RCC 7860 (cell line): ENCODE data around the gene C12orf43.
A peak's percentile ranks its signal among the peaks of the same experiment; 100 is the strongest.

Experiments used
- DNase-seq: peaks from one replicate; pipeline ENCODE4 v3.0.0-alpha.2; 2015; ENCODE audit warnings: low spot score
- FAIRE-seq: peaks from 2 replicates; lab custom pipeline; 2012; peaks lifted over from hg19 to GRCh38; lab: Jason Lieb, UNC

Gene C12orf43

DNA sequence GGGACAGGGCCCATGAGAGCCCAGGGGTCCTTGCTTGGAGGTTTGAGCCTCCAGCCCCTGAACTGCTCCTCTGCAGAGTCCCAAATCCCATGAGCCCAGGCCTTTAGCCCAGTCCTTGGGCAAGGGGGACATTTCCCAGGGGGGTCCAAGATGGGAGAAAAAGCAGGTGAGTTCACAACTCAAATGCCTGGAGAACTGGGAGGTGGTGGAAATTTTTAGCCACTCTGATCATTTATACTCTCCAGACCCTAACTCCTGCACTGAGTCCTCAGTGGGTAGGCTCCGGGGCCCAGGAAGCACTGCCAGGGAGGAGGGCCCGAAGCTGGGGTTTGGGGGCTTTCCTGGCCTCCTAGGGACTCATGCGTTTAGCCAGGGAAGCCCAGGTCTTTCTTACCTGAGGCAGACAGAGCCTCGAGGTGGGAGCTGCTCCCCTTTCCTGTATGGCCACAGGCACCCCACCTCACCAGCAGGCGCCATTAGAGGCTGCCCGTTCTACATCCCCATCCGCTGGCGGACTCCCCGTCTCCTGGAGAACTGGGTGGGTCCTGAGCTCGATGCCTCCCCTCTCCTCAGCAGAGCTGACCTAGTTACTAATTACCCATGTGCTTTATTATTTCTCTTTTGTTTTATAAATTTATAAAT, 36.9 kb downstream of the C12orf43 start:
- FAIRE-seq (no peak), DNase-seq (no peak)

DNA sequence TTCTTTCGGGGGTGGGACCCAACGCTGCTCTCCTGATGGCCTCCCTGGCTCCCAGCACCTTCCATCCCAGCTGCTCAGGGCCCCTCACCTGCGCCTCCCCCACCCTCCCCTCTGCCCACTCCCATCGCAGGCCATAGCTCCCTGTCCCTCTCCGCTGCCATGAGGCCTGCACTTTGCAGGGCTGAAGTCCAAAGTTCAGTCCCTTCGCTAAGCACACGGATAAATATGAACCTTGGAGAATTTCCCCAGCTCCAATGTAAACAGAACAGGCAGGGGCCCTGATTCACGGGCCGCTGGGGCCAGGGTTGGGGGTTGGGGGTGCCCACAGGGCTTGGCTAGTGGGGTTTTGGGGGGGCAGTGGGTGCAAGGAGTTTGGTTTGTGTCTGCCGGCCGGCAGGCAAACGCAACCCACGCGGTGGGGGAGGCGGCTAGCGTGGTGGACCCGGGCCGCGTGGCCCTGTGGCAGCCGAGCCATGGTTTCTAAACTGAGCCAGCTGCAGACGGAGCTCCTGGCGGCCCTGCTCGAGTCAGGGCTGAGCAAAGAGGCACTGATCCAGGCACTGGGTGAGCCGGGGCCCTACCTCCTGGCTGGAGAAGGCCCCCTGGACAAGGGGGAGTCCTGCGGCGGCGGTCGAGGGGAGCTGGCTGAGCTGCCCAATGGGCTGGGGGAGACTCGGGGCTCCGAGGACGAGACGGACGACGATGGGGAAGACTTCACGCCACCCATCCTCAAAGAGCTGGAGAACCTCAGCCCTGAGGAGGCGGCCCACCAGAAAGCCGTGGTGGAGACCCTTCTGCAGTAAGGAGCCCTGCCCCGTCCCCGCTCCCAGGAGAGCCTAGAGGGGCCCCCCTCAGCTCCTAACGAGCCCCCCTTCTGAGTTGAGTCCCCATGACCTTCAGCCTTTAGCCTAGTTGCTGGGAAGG, 37.7 kb downstream of the C12orf43 start, which contains the start of gene HNF1A:
HNF1A (plus strand) TSS at position 248 of the 924 bp plus-strand sequence; CDS start at position 474, 226 bp downstream.
- DNase-seq (no peak), FAIRE-seq (no peak)

DNA sequence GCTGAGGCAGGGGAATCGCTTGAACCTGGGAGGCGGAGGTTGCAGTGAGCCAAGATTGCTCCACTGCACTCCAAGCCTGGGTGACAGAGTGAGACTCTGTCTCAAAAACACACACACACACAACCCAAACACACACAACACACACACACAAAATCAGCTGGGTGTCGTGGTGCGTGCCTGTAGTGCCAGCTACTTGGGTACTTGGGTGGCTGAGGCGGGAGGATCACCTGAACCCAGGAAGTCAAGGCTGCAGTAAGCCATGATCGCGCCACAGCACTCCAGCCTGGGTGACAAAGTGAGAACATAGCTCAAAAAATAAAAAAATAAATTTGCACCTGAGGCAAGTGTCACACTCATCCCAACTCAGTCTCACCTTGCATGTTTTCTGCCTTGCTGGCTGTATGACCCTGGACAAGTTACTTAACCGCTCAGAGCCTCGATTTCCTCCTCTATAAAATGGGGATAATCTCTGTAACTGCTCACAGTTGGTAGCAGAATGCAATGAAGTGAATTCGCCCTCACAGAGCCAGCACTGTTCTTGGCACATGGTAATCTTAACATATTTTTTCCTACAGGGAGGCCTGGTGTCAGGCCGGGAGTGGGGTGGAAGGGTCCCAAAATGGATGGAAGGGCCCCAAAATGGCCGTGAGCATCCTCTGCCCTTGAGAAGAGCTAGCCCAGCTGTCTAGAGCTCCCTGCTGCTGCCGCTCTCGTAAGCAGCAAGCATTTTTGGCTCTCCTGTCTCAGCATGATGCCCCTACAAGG, 38.6 kb downstream of the C12orf43 start:
- FAIRE-seq, result no peak
- DNase-seq, result no peak

DNA sequence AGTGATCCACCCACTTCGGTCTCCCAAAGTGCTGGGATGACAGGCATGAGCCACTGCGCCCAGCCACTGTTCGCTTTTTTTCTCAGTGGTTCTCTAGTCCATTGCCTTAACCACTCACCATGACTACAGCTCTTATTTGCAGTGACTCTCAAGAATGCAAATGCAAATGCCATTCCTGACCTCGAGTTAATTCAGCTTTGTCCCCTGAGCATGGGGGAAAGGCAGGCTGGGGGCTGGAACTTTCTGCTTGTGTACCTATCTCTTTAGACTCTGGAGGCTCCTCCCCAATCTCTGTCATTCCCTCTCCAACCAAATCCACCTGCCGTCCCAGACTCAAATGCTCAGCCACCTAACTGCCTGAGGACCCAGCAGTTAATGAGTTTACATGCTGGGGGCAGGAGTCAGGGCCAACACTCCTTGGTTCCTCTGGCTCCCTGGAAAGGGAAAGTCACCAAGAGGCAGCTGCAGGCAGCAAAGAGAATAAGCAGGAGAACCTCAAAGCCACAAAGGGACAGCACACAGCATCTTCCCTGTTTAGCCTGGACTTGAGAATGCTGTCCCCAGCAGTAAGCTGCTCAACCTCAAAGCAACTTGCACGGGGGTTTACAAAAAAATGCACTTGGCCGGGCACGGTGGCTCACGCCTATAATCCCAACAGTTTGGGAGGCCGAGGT, 43.3 kb downstream of the C12orf43 start:
- FAIRE-seq (no peak), DNase-seq (no peak)

DNA sequence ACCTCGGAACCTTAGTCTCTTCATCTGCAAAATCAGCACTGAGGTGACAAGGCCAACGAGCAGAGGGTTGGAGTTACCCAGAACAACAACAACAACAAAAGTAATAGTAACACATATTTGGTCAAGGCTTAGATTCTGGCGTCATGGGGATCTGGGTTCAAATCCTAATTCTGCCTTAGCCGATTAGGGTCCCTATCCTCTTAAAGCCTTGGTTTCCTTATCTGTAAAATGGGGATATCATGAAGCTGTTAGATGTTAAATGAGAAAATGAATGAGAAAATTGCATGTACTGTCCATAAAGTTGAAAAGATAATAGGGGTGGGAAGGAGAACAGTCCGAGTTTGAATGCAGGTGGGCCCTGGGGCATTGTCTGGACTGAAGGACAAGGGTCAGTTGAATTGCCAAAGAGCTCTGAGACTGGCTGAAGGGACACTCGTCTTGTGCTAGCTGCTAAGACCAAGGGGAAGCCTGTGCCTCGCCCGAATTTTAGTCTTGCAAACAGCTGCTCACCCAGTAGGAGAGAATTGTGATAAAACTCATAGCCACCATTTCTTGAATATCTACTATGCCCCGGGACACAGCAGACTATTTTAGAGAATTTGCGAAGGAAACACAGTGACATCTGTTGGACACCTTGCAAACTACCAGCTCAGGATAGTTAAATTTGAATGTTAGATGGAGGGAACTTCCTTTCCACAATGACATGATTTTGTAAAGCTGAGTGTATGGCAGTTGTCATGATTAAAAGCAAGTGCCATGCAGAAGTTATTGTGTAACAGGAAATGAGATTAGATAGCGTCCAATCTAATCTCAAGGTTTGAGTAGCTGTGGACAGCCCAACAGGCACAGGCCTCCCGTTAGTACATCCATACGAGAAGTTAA, 44.7 kb downstream of the C12orf43 start:
- DNase-seq, result peak; percentile 49
- peak; percentile 75 for FAIRE-seq

GRCh38 chr12:120970310-120970709, 46.0 kb downstream of the C12orf43 start:
- DNase-seq, result no peak
- no peak for FAIRE-seq

GRCh38 chr12:120965534-120966091, 50.7 kb downstream of the C12orf43 start:
- DNase-seq, result no peak
- no peak for FAIRE-seq

- no peak for FAIRE-seq
These were observed 52.0 kb downstream of the C12orf43 start for GRCh38 chr12:120964298-120964697.

DNA sequence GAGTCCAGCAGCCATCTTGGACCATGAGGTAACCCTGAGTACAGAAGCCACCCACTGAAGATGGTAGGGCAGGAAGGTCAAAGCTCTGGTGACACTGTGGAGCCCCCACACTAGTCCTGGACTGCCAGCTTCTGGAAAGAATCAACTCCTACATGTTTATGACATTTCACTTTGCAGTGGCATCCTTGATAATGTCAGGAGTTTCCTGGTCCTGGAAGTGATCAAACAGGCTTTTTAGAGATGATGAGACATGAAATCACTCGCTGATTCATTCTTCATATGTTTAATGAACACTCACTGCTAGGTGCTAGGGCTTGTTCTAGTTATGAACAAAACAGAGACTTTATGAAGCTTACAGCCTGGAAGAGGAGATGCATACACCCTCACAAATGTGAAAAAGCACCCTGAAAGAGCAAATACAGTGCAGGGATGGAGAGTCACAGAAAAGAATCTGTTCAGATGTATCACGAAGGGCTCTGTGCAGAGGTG, 53.7 kb downstream of the C12orf43 start:
- peak; percentile 60 for DNase-seq
- FAIRE-seq, result peak; percentile 23

More at GRCh38 chr12:120964298-120964697, 52.0 kb downstream of the C12orf43 start:
- DNase-seq, result no peak

GRCh38 chr12:120961604-120962531, 54.4 kb downstream of the C12orf43 start:
- FAIRE-seq, result peak; percentile 12
- DNase-seq, result no peak

- peak; percentile 85 for FAIRE-seq
These were observed 55.6 kb downstream of the C12orf43 start for GRCh38 chr12:120960657-120961056.

DNA sequence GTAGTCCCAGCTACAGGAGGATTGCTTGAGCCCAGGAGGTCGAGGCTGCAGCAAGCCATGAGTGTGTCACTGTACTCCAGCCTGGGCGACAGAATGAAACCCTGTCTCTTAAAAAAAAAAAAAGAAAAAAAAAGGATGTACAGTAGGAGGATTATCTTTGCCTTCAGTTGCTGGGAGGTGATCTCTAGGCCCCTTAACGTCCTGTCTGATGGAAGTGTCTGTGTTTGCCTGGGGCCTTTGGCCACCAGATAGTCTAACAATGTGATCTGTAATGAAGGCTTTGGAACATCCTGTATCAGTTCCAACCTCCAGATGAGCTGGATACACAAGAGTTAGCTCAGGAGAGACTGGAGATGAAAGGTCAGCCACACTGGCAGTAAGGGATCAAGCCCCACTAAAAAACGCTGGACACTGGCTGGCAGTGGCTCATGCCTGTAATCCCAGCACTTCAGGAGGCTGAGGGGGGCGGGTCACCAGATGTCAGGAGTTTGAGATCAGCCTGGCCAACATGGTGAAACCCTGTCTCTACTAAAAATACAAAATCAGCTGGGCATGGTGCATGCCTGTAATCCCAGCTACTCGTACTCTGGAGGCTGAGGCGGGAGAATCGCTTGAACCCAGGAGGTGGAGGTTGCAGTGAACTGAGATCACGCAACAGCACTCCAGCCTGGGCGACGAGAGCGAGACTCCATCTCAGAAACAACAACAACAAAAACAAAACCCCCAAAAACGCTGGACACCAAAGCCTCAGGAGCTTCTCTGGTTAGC, 57.0 kb downstream of the C12orf43 start:
- no peak for DNase-seq
- FAIRE-seq, result no peak

More at GRCh38 chr12:120960657-120961056, 55.6 kb downstream of the C12orf43 start:
- DNase-seq, result peak; percentile 70

DNA sequence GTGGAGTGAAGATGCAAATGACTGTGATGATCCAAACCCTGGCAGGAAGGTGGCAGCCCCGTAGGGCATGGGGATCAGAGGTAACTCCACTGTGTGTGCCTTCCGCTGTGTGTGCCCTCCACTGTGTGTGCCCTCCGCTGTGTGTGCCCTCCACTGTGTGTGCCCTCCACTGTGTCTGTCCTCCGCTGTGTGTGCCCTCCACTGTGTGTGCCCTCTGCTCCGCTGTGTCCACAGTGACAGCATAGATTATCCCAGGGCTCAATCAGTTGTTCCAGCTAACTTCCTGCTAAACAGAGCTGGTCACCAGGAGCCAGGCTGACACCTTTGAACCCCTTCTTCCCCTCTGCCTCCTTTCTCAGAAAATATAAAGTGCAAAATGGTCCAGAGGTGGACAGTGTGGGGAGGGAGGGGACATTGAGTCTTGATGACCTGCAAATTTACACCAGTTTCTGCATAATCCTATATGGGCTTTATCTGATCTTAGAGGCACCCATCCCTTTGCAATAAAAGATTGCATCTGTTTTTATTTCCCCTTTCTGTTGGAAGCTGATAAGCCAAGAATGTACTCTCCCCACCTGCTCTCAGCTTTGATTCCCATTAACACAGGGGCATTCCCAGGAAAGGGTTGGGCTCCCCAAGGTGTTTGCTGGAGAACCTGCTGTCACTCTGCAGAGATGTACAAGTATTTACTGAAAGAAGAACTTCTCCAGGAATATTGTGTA, 59.5 kb downstream of the C12orf43 start:
- FAIRE-seq, result no peak
- DNase-seq, result no peak

GRCh38 chr12:120955232-120955631, 61.1 kb downstream of the C12orf43 start:
- FAIRE-seq, result no peak
- DNase-seq, result no peak

- no peak for DNase-seq
- FAIRE-seq, result no peak
These were observed 65.5 kb downstream of the C12orf43 start for GRCh38 chr12:120950807-120951206.
